HCT116 (cell line): ENCODE data around the gene CFDP1. TPM values are rescaled to one million over a fixed set of nuclear protein-coding genes. Genes with fewer than 3 reads are reported as not detected.

Experiments
- ATAC-seq: fragments of 200-7000 bp; cut with Tn5 transposase; 2 replicates; pipeline ENCODE4 v1.9.1; 2020; ENCODE audit warnings: mild to moderate bottlenecking, moderate library complexity
- BruUV-seq: library from RNA; stranded (reverse); fragments of 400-500 nt; replicated peaks from 2 replicates; lab custom pipeline; 2021; lab: Mats Ljungman, UMichigan
- CTCF ChIA-PET: fragments of 300-600 bp; sonication (Branson Sonifier 250); formaldehyde crosslinking; loops from one replicate; lab custom pipeline; 2021; ENCODE audit warnings: antibody characterized with exemption; lab: Charles Lee
- POLR2A ChIA-PET: fragments of 300-600, 350-600 bp; sonication (Branson Sonifier 250); formaldehyde crosslinking; loops from one replicate; lab custom pipeline; 2021; ENCODE audit warnings: antibody characterized with exemption; lab: Charles Lee
- RAD21 ChIA-PET, 2 experiments: fragments of 300-600 bp; sonication (Branson Sonifier 250); formaldehyde crosslinking; loops; one replicate each; lab custom pipeline; 2023; ENCODE audit warnings: low total read pairs in 2 of 2; ENCODE audit not compliant: uncharacterized antibody in 2 of 2, unreplicated experiment in 2 of 2, low non-redundant PET in 1 of 2; lab: Charles Lee
- DNase-seq: peaks from one replicate; pipeline ENCODE4 v3.0.0-alpha.2; 2010; ENCODE audit warnings: low read depth, low spot score
- H2AFZ ChIP-seq: fragments of 200-600 bp; shearing (Covaris generic), sonication (generic); 2 replicates; pipeline ENCODE4 v1.6.1; 2017; ENCODE audit warnings: low read depth, mixed run types, mixed read lengths, antibody characterized with exemption, low read length; ENCODE audit not compliant: poor library complexity, severe bottlenecking
- H3K27ac ChIP-seq: 2 replicates; pipeline ENCODE4 v1.5.1; 2012; ENCODE audit warnings: low read depth, low read length
- H3K27me3 ChIP-seq: fragments of 200-600 bp; sonication (generic); 2 replicates; pipeline ENCODE4 v1.6.1; 2016; ENCODE audit warnings: mixed run types, low read length, mixed read lengths; ENCODE audit not compliant: insufficient read depth
- H3K36me3 ChIP-seq, 2 experiments: fragments of 200-500 bp in 1 of 2; fragments of 200-600 bp in 1 of 2; sonication (Bioruptor generic) in 1 of 2; sonication (generic) in 1 of 2; 2 replicates each; pipeline versions ENCODE4 v1.5.1 to v1.6.1; 2014 to 2016; ENCODE audit warnings: low read length in 2 of 2, inconsistent platforms in 1 of 2, mixed read lengths in 1 of 2, mixed run types in 1 of 2; ENCODE audit not compliant: insufficient read depth in 2 of 2, control insufficient read depth in 1 of 2
- H3K4me1 ChIP-seq, 2 experiments: fragments of 200-600 bp in 1 of 2; sonication (generic) in 1 of 2; 2 replicates each; pipeline versions ENCODE4 v1.5.1 to v1.6.1; 2012 to 2017; ENCODE audit warnings: low read length in 2 of 2, inconsistent platforms in 1 of 2, mild to moderate bottlenecking in 1 of 2, mixed read lengths in 1 of 2, mixed run types in 1 of 2, moderate library complexity in 1 of 2; ENCODE audit not compliant: insufficient read depth in 2 of 2, control insufficient read depth in 1 of 2
- H3K4me2 ChIP-seq: fragments of 200-600 bp; sonication (generic); 2 replicates; pipeline ENCODE4 v1.6.1; 2017; ENCODE audit warnings: mixed run types, low read length, mixed read lengths
- H3K4me3 ChIP-seq, 2 experiments: fragments of 200-600 bp in 1 of 2; sonication (generic) in 1 of 2; replicated peaks in 1 of 2; 2 replicates each; pipeline ENCODE4 v1.5.1; 2011 to 2016; ENCODE audit warnings: low read length in 2 of 2, control low read depth in 1 of 2, low read depth in 1 of 2, mild to moderate bottlenecking in 1 of 2, mixed read lengths in 1 of 2, mixed run types in 1 of 2
- H3K79me2 ChIP-seq: fragments of 200-600 bp; sonication (generic); 2 replicates; pipeline ENCODE4 v1.6.1; 2017; ENCODE audit warnings: mild to moderate bottlenecking, mixed run types, low read length, moderate library complexity, mixed read lengths; ENCODE audit not compliant: insufficient read depth
- H3K9ac ChIP-seq: fragments of 200-600 bp; sonication (generic); 2 replicates; pipeline ENCODE4 v1.6.1; 2016; ENCODE audit warnings: low read length, mixed read lengths
- H3K9me2 ChIP-seq: fragments of 200-600 bp; sonication (generic), shearing (Covaris generic); 2 replicates; pipeline ENCODE4 v1.6.1; 2017; ENCODE audit warnings: mixed run types, mild to moderate bottlenecking, moderate library complexity; ENCODE audit not compliant: insufficient read depth
- H3K9me3 ChIP-seq, 2 experiments: fragments of 200-500 bp in 1 of 2; fragments of 200-600 bp in 1 of 2; sonication (Bioruptor generic) in 1 of 2; sonication (generic) in 1 of 2; 2 replicates each; pipeline ENCODE4 v1.6.1; 2014 to 2017; ENCODE audit warnings: low read length in 2 of 2, mixed read lengths in 2 of 2, inconsistent platforms in 1 of 2, low read depth in 1 of 2, mild to moderate bottlenecking in 1 of 2, mixed run types in 1 of 2, moderate library complexity in 1 of 2; ENCODE audit not compliant: control insufficient read depth in 1 of 2, insufficient read depth in 1 of 2
- H4K20me1 ChIP-seq: fragments of 200-600 bp; sonication (generic), shearing (Covaris generic); 2 replicates; pipeline ENCODE4 v1.6.1; 2017; ENCODE audit warnings: mixed run types, mild to moderate bottlenecking, moderate library complexity; ENCODE audit not compliant: insufficient read depth
- ATF3 ChIP-seq: IDR thresholded peaks from 2 replicates; pipeline ENCODE4 v1.6.1; 2012
- FOSL1 ChIP-seq: IDR thresholded peaks from 2 replicates; pipeline ENCODE4 v1.6.1; 2012; ENCODE audit warnings: low read depth
- MAX ChIP-seq: IDR thresholded peaks from 2 replicates; pipeline ENCODE4 v1.6.1; 2012
- POLR2A ChIP-seq: IDR thresholded peaks from 2 replicates; pipeline ENCODE4 v1.7.0; 2011; ENCODE audit warnings: borderline replicate concordance; ENCODE audit not compliant: insufficient read depth, insufficient read length; ENCODE audit errors: extremely low read depth
- RAD21 ChIP-seq: IDR thresholded peaks from 2 replicates; pipeline ENCODE4 v1.6.1; 2012; ENCODE audit warnings: low read depth, mild to moderate bottlenecking
- REST ChIP-seq: IDR thresholded peaks from 2 replicates; pipeline ENCODE4 v1.6.1; 2012; ENCODE audit warnings: low read depth
- SIN3A ChIP-seq: IDR thresholded peaks from 2 replicates; pipeline ENCODE4 v1.6.1; 2012; ENCODE audit warnings: low read depth
- SRF ChIP-seq: IDR thresholded peaks from 2 replicates; pipeline ENCODE4 v1.6.1; 2012; ENCODE audit warnings: low read depth
- TCF7L2 ChIP-seq: IDR thresholded peaks from 2 replicates; pipeline ENCODE4 v1.7.0; 2011; ENCODE audit warnings: borderline replicate concordance, inconsistent platforms; ENCODE audit not compliant: insufficient read depth, insufficient read length; ENCODE audit errors: extremely low read depth
- YY1 ChIP-seq: IDR thresholded peaks from 2 replicates; pipeline ENCODE4 v1.6.1; 2011; ENCODE audit warnings: low read length, low read depth, moderate library complexity, mild to moderate bottlenecking; ENCODE audit not compliant: insufficient replicate concordance; ENCODE audit errors: extremely low read depth
- ZBTB33 ChIP-seq: IDR thresholded peaks from 2 replicates; pipeline ENCODE4 v1.6.1; 2011; ENCODE audit warnings: mild to moderate bottlenecking, low read length, moderate library complexity; ENCODE audit not compliant: insufficient replicate concordance; ENCODE audit errors: extremely low read depth
- ZFX ChIP-seq: fragments of 450-650 bp; IDR thresholded peaks from 2 replicates; pipeline ENCODE4 v1.6.1; 2017
- ZNF274 ChIP-seq: fragments of 200-500 bp; sonication (Bioruptor generic); IDR thresholded peaks from 2 replicates; pipeline ENCODE4 v1.6.1; 2014; ENCODE audit warnings: mild to moderate bottlenecking, low read depth, low read length, inconsistent platforms
- intact Hi-C: fragments of 100-400 bp; cut with micrococcal nuclease; formaldehyde crosslinking; loops from 2 replicates; pipeline ENCODE4 v1.10.0; 2022
- total RNA-seq: library from RNA; stranded (reverse); gene quantifications from one replicate; pipeline ENCODE4 v1.2.1, GENCODE V29; 2021; ENCODE audit not compliant: unreplicated experiment
- TF ChIP-seq, protein P1 (sequence below), 3 experiments: fragments of 200-600 bp in 1 of 3; sonication (generic) in 1 of 3; IDR thresholded peaks in 2 of 3; conservative IDR thresholded peaks in 1 of 3; 2 replicates each; pipeline ENCODE4 v1.5.1; 2012 to 2017; ENCODE audit warnings: low read depth in 2 of 3, low read length in 2 of 3, antibody characterized with exemption in 1 of 3, borderline replicate concordance in 1 of 3, control low read depth in 1 of 3, mild to moderate bottlenecking in 1 of 3, mixed read lengths in 1 of 3, mixed run types in 1 of 3, moderate library complexity in 1 of 3; ENCODE audit not compliant: insufficient read depth in 1 of 3

Gene CFDP1
- total RNA-seq, 1 experiment from 2014 or later = 45.3 TPM

DNA sequence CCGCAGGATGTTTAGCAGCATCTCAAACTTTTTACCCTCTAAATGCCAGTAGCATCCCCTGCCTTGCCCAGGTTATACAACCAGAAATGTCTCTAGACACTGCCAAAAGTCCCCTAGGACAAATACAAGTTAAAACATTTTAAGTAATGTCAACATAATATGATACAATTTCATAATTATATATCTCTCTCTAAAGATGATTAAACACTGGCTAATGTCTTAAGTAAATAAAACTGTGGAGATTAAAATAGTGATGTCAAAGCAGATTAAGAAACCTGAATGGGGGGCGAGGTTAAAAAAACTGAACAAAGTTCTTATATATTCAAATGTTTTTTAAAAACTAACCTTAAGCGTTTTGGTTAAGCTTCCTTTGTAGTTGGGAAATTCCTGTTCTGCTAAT lies 62.1 kb downstream of the CFDP1 start:
- Histone ChIP-seq H3K36me3 (no peaks in the 10 kb centered on the region), H2AFZ (no peak overlapping the region), H3K4me3 (no peak overlapping the region), H3K9ac (no peak overlapping the region), H3K4me1 (no peaks in the 10 kb centered on the region), H3K4me2 (no peak overlapping the region), H3K9me3 (no peaks in the 10 kb centered on the region), H3K79me2 (no peaks in the 10 kb centered on the region), H4K20me1 (no peaks in the 10 kb centered on the region), H3K27ac (no peak overlapping the region), H3K9me2 (no peaks in the 10 kb centered on the region), H3K27me3 (no peaks in the 10 kb centered on the region)
- ATAC-seq = no peak
- no TSS peak for BruUV-seq
- CTCF ChIA-PET = interaction anchor here (1.2 to 2.4 kb wide), 2 partner anchors 11 to 14 kb away, joined by 3 to 8 read pairs; no protein-coding TSS in a partner anchor
- DNase-seq = no peak
- intact Hi-C loops = no loop called here
- POLR2A ChIA-PET = no interaction called here
- no peak for TF ChIP-seq ZNF274
- TF ChIP-seq ZBTB33 = no peak
- TF ChIP-seq SIN3A = no peak
- TF ChIP-seq POLR2A = no peak
- no peak for TF ChIP-seq TCF7L2
- no peak for TF ChIP-seq ATF3
- no peak for TF ChIP-seq ZFX
- TF ChIP-seq MAX = no peak
- no peak for TF ChIP-seq RAD21
- no peak for TF ChIP-seq FOSL1
- no peak for TF ChIP-seq SRF
- no peak for TF ChIP-seq YY1
- TF ChIP-seq, protein P1, sequence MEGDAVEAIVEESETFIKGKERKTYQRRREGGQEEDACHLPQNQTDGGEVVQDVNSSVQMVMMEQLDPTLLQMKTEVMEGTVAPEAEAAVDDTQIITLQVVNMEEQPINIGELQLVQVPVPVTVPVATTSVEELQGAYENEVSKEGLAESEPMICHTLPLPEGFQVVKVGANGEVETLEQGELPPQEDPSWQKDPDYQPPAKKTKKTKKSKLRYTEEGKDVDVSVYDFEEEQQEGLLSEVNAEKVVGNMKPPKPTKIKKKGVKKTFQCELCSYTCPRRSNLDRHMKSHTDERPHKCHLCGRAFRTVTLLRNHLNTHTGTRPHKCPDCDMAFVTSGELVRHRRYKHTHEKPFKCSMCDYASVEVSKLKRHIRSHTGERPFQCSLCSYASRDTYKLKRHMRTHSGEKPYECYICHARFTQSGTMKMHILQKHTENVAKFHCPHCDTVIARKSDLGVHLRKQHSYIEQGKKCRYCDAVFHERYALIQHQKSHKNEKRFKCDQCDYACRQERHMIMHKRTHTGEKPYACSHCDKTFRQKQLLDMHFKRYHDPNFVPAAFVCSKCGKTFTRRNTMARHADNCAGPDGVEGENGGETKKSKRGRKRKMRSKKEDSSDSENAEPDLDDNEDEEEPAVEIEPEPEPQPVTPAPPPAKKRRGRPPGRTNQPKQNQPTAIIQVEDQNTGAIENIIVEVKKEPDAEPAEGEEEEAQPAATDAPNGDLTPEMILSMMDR (IDR thresholded peaks at IDR 0.05 in 2 of 3, conservative IDR thresholded peaks at IDR 0.05 in 1 of 3; ENCODE audit: borderline replicate concordance in 1 of 3, insufficient read depth in 1 of 3, low read depth in 2 of 3, low read length in 2 of 3) = no peak
- no peak for TF ChIP-seq REST
- TF ChIP-seq, all 23 proteins: peak for 0
- RAD21 ChIA-PET = no interaction called here
